HFF-Myc (cell line): ENCODE data around the gene GALNT5.

Experiments used
- DNase-seq: peaks from one replicate; pipeline ENCODE4 v3.0.0-alpha.2; 2011; ENCODE audit warnings: low read depth; ENCODE audit errors: extremely low read depth
- H3K4me3 ChIP-seq: replicated peaks from 2 replicates; pipeline ENCODE4 v1.5.1; 2011; ENCODE audit warnings: low read depth, mild to moderate bottlenecking, control low read depth, low read length
- TF ChIP-seq, protein P1 (sequence below): IDR thresholded peaks from 2 replicates; pipeline ENCODE4 v1.5.1; 2012; ENCODE audit warnings: mild to moderate bottlenecking, low read depth, low read length, control low read depth; ENCODE audit errors: missing control alignments

The GALNT5 gene

GRCh38 chr2:157325786-157326185 is 68.3 kb downstream of the GALNT5 start, which contains the start of gene ERMN:
Gene ERMN (minus strand): TSS chr2:157325824. CDS start chr2:157325642, 182 bp downstream.
- TF ChIP-seq, protein P1, sequence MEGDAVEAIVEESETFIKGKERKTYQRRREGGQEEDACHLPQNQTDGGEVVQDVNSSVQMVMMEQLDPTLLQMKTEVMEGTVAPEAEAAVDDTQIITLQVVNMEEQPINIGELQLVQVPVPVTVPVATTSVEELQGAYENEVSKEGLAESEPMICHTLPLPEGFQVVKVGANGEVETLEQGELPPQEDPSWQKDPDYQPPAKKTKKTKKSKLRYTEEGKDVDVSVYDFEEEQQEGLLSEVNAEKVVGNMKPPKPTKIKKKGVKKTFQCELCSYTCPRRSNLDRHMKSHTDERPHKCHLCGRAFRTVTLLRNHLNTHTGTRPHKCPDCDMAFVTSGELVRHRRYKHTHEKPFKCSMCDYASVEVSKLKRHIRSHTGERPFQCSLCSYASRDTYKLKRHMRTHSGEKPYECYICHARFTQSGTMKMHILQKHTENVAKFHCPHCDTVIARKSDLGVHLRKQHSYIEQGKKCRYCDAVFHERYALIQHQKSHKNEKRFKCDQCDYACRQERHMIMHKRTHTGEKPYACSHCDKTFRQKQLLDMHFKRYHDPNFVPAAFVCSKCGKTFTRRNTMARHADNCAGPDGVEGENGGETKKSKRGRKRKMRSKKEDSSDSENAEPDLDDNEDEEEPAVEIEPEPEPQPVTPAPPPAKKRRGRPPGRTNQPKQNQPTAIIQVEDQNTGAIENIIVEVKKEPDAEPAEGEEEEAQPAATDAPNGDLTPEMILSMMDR = no peak
- H3K4me3 ChIP-seq = no peak within 1 kb of the TSS
- DNase-seq = no peak

GRCh38 chr2:157326698-157327097 is 69.2 kb downstream of the GALNT5 start:
- no peak for DNase-seq
- TF ChIP-seq, protein P1 = no peak
- H3K4me3 ChIP-seq = no peak overlapping the region

- no peak for DNase-seq
- TF ChIP-seq, protein P1 = no peak
- no peak overlapping the region for H3K4me3 ChIP-seq
Measured at GRCh38 chr2:157327200-157327599, 69.7 kb downstream of the GALNT5 start.

- TF ChIP-seq, protein P1 = peak; percentile 98
Measured at GRCh38 chr2:157327621-157328500, 70.4 kb downstream of the GALNT5 start.

GRCh38 chr2:157329524-157329923 is 72.0 kb downstream of the GALNT5 start:
- DNase-seq = no peak
- TF ChIP-seq, protein P1 = no peak

More at GRCh38 chr2:157327621-157328500, 70.4 kb downstream of the GALNT5 start:
- peak; percentile 63 for DNase-seq
- no peak overlapping the region for H3K4me3 ChIP-seq

DNA sequence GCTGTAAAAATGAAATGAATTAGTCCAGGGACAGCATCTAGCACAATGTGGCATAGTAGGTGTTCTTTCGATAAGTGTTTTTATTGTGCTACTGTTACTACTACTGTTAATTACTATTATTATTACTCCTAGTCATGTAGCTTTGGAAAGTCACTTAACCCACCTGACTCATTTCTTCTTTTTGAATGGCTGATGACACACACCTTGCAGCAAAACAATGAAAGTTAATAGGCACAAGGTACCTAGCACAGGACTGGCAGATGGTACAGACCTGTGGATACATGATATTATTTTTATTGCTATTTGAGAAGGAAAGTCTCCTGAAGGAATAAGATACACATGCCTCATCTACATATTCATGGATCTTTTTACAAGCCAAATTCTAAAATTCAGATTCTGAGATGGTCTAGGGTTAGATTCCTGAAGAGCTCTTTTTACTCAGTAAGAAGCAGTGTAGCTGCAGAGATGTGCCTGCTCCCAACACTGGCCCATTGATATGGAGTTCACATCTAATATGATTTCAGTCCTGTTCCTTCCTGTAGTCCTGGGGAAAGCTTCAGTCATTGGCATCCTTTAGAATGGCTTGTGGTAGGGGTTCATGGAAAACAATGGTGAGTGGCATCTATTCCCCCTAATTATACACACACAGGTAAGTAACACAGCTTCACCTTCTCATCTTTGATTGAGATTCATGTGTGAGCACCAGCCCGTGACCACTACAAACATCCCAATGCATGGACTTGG is 76.0 kb downstream of the GALNT5 start:
- TF ChIP-seq, protein P1 = no peak
- DNase-seq = no peak
- H3K4me3 ChIP-seq = no peak overlapping the region

More at GRCh38 chr2:157329524-157329923, 72.0 kb downstream of the GALNT5 start:
- no peak overlapping the region for H3K4me3 ChIP-seq
